Epithelial cell of esophagus (primary cell): Measurements from ENCODE around the gene RACGAP1.

Source experiments
- DNase-seq: peaks from one replicate; pipeline ENCODE4 v3.0.0; 2010; ENCODE audit warnings: low read depth
- H3K4me3 ChIP-seq: 2 replicates; pipeline ENCODE4 v1.5.1; 2011; ENCODE audit warnings: mild to moderate bottlenecking, low read length, control low read depth
- CTCF ChIP-seq: IDR thresholded peaks from 2 replicates; pipeline ENCODE4 v1.5.1; 2011; ENCODE audit warnings: low read depth, mild to moderate bottlenecking, low read length, control low read depth, inconsistent platforms; ENCODE audit not compliant: insufficient read depth; ENCODE audit errors: missing control alignments

Gene RACGAP1

GRCh38 chr12:50026691-50027090 lies 1.4 kb upstream of the RACGAP1 start:
- no peak for DNase-seq
- no peak for TF ChIP-seq CTCF
- no peak overlapping the region for H3K4me3 ChIP-seq

GRCh38 chr12:50024805-50025186 lies 498 bp downstream of the RACGAP1 start:
- peak overlapping the region; percentile 76 for H3K4me3 ChIP-seq
- DNase-seq = peak; percentile 25
- no peak for TF ChIP-seq CTCF

- peak overlapping the region; percentile 76 for H3K4me3 ChIP-seq
- TF ChIP-seq CTCF = no peak
- DNase-seq = no peak
Observed at GRCh38 chr12:50024227-50024626, 1.1 kb downstream of the RACGAP1 start.

- DNase-seq = no peak
- TF ChIP-seq CTCF = no peak
- H3K4me3 ChIP-seq = no peak overlapping the region
Observed at GRCh38 chr12:50022903-50023302, 2.4 kb downstream of the RACGAP1 start.

GRCh38 chr12:50021031-50021430 lies 4.3 kb downstream of the RACGAP1 start:
- no peak for DNase-seq

GRCh38 chr12:50019524-50019923 lies 5.8 kb downstream of the RACGAP1 start:
- no peak overlapping the region for H3K4me3 ChIP-seq
- no peak for TF ChIP-seq CTCF
- DNase-seq = no peak

More at GRCh38 chr12:50021031-50021430, 4.3 kb downstream of the RACGAP1 start:
- TF ChIP-seq CTCF = no peak
- no peak overlapping the region for H3K4me3 ChIP-seq

GRCh38 chr12:50018968-50019367 lies 6.3 kb downstream of the RACGAP1 start:
- TF ChIP-seq CTCF = no peak
- DNase-seq = no peak
- no peak overlapping the region for H3K4me3 ChIP-seq
